Measurements from ENCODE around the gene NT5E. TPM values are rescaled to one million over a fixed set of nuclear protein-coding genes. Genes with fewer than 3 reads are reported as not detected.

Gene NT5E
- total and polyA plus RNA-seq, 4 donors = 13.5 to 51.5 (median 34.1) TPM

DNA sequence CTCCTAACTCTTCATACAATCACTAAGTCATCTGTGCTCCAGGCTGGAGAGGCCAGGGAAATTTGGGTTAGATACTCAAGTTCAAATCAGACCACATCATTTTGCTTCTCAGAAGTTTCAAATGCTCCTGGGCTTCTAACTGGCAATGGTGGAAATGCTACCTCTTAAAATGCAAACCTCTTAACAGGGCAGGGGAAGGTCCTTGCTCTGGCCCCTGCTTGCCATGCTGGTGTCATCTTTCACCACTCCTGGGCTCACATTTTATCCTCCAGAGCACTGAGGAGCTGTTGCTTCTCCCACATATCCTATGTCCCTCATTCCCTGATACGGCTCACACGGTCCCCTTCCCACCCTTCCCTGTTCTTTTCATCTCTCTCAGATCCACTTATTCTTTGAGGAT lies 41.8 kb upstream of the NT5E start:
- DNase-seq (ENCODE audit: low spot score) = no peak
- TF ChIP-seq YY1 (IDR thresholded peaks at IDR 0.05) (no peak), HNF4G (IDR thresholded peaks at IDR 0.05) (no peak), RXRA (IDR thresholded peaks at IDR 0.05) (no peak), ATF3 (IDR thresholded peaks at IDR 0.05) (no peak), FOXA2 (IDR thresholded peaks at IDR 0.05) (no peak), FOXA1 (IDR thresholded peaks at IDR 0.05) (no peak), NR2F2 (IDR thresholded peaks at IDR 0.05) (no peak), HNF4A (conservative IDR thresholded peaks at IDR 0.05) (no peak), SP1 (IDR thresholded peaks at IDR 0.05) (no peak), TAF1 (conservative IDR thresholded peaks at IDR 0.05) (no peak), JUND (IDR thresholded peaks at IDR 0.05) (no peak), GABPA (IDR thresholded peaks at IDR 0.05 in 1 of 2, conservative IDR thresholded peaks at IDR 0.05 in 1 of 2) (no peak), RAD21 (IDR thresholded peaks at IDR 0.05) (no peak), REST (IDR thresholded peaks at IDR 0.05) (no peak), EGR1 (IDR thresholded peaks at IDR 0.05; ENCODE audit: low read depth in 2 of 2) (no peak)
- TF ChIP-seq, protein P1, sequence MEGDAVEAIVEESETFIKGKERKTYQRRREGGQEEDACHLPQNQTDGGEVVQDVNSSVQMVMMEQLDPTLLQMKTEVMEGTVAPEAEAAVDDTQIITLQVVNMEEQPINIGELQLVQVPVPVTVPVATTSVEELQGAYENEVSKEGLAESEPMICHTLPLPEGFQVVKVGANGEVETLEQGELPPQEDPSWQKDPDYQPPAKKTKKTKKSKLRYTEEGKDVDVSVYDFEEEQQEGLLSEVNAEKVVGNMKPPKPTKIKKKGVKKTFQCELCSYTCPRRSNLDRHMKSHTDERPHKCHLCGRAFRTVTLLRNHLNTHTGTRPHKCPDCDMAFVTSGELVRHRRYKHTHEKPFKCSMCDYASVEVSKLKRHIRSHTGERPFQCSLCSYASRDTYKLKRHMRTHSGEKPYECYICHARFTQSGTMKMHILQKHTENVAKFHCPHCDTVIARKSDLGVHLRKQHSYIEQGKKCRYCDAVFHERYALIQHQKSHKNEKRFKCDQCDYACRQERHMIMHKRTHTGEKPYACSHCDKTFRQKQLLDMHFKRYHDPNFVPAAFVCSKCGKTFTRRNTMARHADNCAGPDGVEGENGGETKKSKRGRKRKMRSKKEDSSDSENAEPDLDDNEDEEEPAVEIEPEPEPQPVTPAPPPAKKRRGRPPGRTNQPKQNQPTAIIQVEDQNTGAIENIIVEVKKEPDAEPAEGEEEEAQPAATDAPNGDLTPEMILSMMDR (IDR thresholded peaks at IDR 0.05; ENCODE audit: low read depth, low read length, missing input control) = no peak
- TF ChIP-seq, protein P2, sequence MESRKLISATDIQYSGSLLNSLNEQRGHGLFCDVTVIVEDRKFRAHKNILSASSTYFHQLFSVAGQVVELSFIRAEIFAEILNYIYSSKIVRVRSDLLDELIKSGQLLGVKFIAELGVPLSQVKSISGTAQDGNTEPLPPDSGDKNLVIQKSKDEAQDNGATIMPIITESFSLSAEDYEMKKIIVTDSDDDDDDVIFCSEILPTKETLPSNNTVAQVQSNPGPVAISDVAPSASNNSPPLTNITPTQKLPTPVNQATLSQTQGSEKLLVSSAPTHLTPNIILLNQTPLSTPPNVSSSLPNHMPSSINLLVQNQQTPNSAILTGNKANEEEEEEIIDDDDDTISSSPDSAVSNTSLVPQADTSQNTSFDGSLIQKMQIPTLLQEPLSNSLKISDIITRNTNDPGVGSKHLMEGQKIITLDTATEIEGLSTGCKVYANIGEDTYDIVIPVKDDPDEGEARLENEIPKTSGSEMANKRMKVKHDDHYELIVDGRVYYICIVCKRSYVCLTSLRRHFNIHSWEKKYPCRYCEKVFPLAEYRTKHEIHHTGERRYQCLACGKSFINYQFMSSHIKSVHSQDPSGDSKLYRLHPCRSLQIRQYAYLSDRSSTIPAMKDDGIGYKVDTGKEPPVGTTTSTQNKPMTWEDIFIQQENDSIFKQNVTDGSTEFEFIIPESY (IDR thresholded peaks at IDR 0.05) = no peak
- TF ChIP-seq, protein P3, sequence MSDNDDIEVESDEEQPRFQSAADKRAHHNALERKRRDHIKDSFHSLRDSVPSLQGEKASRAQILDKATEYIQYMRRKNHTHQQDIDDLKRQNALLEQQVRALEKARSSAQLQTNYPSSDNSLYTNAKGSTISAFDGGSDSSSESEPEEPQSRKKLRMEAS (IDR thresholded peaks at IDR 0.05) = no peak
- WGBS = 85% methylated on average over 2 of the region's 2 CpGs

More for the DNA sequence above, 41.8 kb upstream of the NT5E start:
- H3K4me1 ChIP-seq (ENCODE audit: control insufficient read depth in 4 of 4, insufficient read depth in 4 of 4, low read length in 3 of 4) = peaks cover 2 to 26% (median 24%) of the 10 kb centered on the region in 4 donors
- H3K27me3 ChIP-seq (ENCODE audit: control insufficient read depth in 4 of 4, insufficient read depth in 4 of 4, low read length in 3 of 4) = no peaks in the 10 kb centered on the region
- H3K27ac ChIP-seq (ENCODE audit: low read depth in 1 of 2, low read length in 2 of 2) = no peak overlapping the region
- no peak overlapping the region for H3K4me3 ChIP-seq (ENCODE audit: low read depth in 1 of 3, low read length in 3 of 3)
- no peaks in the 10 kb centered on the region for H3K9me3 ChIP-seq (ENCODE audit: control insufficient read depth in 4 of 4, low read length in 3 of 4)
- H3K36me3 ChIP-seq (ENCODE audit: control insufficient read depth in 4 of 4, insufficient read depth in 3 of 4, low read depth in 1 of 4, low read length in 3 of 4) = no peaks in the 10 kb centered on the region
- no peak overlapping the region for H3K9ac ChIP-seq (ENCODE audit: low read depth in 1 of 2, low read length in 2 of 2)
